ENCODE measurements around the gene DACT3. TPM values are rescaled to one million over a fixed set of nuclear protein-coding genes. Genes with fewer than 3 reads are reported as not detected.

The DACT3 gene
- total and polyA plus RNA-seq, 2 donors (not counting 1 experiment from before 2014, with no cell fraction given), result 5.6 to 11.5 TPM

GRCh38 chr19:46692918-46693722 lies 32.1 kb upstream of the DACT3 start:
- Histone ChIP-seq H4K20me1 (ENCODE audit: control insufficient read depth, extremely low read depth, insufficient read depth, low read length) (no peaks in the 10 kb centered on the region), H3K9ac (ENCODE audit: insufficient read depth, low read length) (no peak overlapping the region), H3K9me3 (ENCODE audit: control insufficient read depth, insufficient read depth, low read depth, low read length) (no peaks in the 10 kb centered on the region), H3K79me2 (ENCODE audit: control insufficient read depth, insufficient read depth, low read length) (no peaks in the 10 kb centered on the region), H3K4me3 (replicated peaks in 1 of 4; ENCODE audit: control extremely low read depth in 1 of 4, insufficient read depth in 1 of 4, low read depth in 3 of 4, low read length in 4 of 4) (no peak overlapping the region), H3K4me1 (ENCODE audit: control insufficient read depth, extremely low read depth, insufficient read depth, low read length) (peaks cover 3% of the 10 kb centered on the region), H3K36me3 (ENCODE audit: control insufficient read depth, insufficient read depth, low read length) (peaks cover 30% of the 10 kb centered on the region), H3K27ac (ENCODE audit: insufficient read depth, low read length) (no peak overlapping the region), H3K4me2 (ENCODE audit: extremely low read depth, insufficient read depth, low read length) (no peak overlapping the region), H3K27me3 (ENCODE audit: control insufficient read depth, insufficient read depth, low read length) (no peaks in the 10 kb centered on the region), H2AFZ (ENCODE audit: low read length) (no peak overlapping the region)
- no peak for TF ChIP-seq EZH2 (IDR thresholded peaks at IDR 0.05; ENCODE audit: low read length, missing control alignments)
- TF ChIP-seq, protein P1, sequence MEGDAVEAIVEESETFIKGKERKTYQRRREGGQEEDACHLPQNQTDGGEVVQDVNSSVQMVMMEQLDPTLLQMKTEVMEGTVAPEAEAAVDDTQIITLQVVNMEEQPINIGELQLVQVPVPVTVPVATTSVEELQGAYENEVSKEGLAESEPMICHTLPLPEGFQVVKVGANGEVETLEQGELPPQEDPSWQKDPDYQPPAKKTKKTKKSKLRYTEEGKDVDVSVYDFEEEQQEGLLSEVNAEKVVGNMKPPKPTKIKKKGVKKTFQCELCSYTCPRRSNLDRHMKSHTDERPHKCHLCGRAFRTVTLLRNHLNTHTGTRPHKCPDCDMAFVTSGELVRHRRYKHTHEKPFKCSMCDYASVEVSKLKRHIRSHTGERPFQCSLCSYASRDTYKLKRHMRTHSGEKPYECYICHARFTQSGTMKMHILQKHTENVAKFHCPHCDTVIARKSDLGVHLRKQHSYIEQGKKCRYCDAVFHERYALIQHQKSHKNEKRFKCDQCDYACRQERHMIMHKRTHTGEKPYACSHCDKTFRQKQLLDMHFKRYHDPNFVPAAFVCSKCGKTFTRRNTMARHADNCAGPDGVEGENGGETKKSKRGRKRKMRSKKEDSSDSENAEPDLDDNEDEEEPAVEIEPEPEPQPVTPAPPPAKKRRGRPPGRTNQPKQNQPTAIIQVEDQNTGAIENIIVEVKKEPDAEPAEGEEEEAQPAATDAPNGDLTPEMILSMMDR (conservative IDR thresholded peaks at IDR 0.05 in 1 of 2, IDR thresholded peaks at IDR 0.05 in 1 of 2; ENCODE audit: low read depth in 1 of 2, low read length in 2 of 2), result no peak
- no peak for DNase-seq (ENCODE audit: low read depth in 2 of 2)

GRCh38 chr19:46691948-46692347 lies 31.0 kb upstream of the DACT3 start:
- Histone ChIP-seq H3K27ac (ENCODE audit: insufficient read depth, low read length) (no peak overlapping the region), H3K4me1 (ENCODE audit: control insufficient read depth, extremely low read depth, insufficient read depth, low read length) (no peaks in the 10 kb centered on the region), H3K9ac (ENCODE audit: insufficient read depth, low read length) (no peak overlapping the region), H3K27me3 (ENCODE audit: control insufficient read depth, insufficient read depth, low read length) (no peaks in the 10 kb centered on the region), H3K36me3 (ENCODE audit: control insufficient read depth, insufficient read depth, low read length) (peaks cover 28% of the 10 kb centered on the region), H3K79me2 (ENCODE audit: control insufficient read depth, insufficient read depth, low read length) (no peaks in the 10 kb centered on the region), H4K20me1 (ENCODE audit: control insufficient read depth, extremely low read depth, insufficient read depth, low read length) (no peaks in the 10 kb centered on the region), H3K9me3 (ENCODE audit: control insufficient read depth, insufficient read depth, low read depth, low read length) (no peaks in the 10 kb centered on the region), H2AFZ (ENCODE audit: low read length) (no peak overlapping the region), H3K4me2 (ENCODE audit: extremely low read depth, insufficient read depth, low read length) (no peak overlapping the region), H3K4me3 (replicated peaks in 1 of 4; ENCODE audit: control extremely low read depth in 1 of 4, insufficient read depth in 1 of 4, low read depth in 3 of 4, low read length in 4 of 4) (no peak overlapping the region)
- DNase-seq (ENCODE audit: low read depth in 2 of 2), result no peak
- TF ChIP-seq, protein P1 (conservative IDR thresholded peaks at IDR 0.05 in 1 of 2, IDR thresholded peaks at IDR 0.05 in 1 of 2; ENCODE audit: low read depth in 1 of 2, low read length in 2 of 2), result no peak
- TF ChIP-seq EZH2 (IDR thresholded peaks at IDR 0.05; ENCODE audit: low read length, missing control alignments), result no peak

DNA sequence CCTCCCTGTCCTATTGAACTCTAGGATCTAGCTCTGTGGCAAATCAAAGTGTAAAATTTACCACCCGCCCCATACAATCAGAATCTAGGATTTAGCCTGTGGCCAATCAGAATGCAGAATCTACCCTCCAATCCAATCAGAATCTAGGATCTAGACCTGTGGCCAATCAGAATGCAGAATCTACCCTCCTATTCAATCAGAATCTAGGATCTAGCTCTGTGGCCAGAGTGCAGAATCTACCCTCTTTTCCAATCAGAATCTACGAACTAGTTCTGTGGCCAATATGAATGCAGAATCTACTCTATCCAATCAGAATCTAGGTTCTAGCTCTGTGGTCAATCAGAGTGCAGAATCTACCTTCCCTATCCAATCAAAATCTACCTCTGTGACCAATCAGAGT lies 30.1 kb upstream of the DACT3 start:
- no peak overlapping the region for H3K4me3 ChIP-seq (replicated peaks in 1 of 4; ENCODE audit: control extremely low read depth in 1 of 4, insufficient read depth in 1 of 4, low read depth in 3 of 4, low read length in 4 of 4)
- DNase-seq (ENCODE audit: low read depth in 2 of 2), result no peak
- TF ChIP-seq, protein P1 (conservative IDR thresholded peaks at IDR 0.05 in 1 of 2, IDR thresholded peaks at IDR 0.05 in 1 of 2; ENCODE audit: low read depth in 1 of 2, low read length in 2 of 2), result no peak
- no peak for TF ChIP-seq EZH2 (IDR thresholded peaks at IDR 0.05; ENCODE audit: low read length, missing control alignments)
- H3K27ac ChIP-seq (ENCODE audit: insufficient read depth, low read length), result no peak overlapping the region
- no peaks in the 10 kb centered on the region for H3K9me3 ChIP-seq (ENCODE audit: control insufficient read depth, insufficient read depth, low read depth, low read length)
- no peaks in the 10 kb centered on the region for H3K79me2 ChIP-seq (ENCODE audit: control insufficient read depth, insufficient read depth, low read length)
- no peaks in the 10 kb centered on the region for H3K4me1 ChIP-seq (ENCODE audit: control insufficient read depth, extremely low read depth, insufficient read depth, low read length)
- no peak overlapping the region for H3K4me2 ChIP-seq (ENCODE audit: extremely low read depth, insufficient read depth, low read length)
- H4K20me1 ChIP-seq (ENCODE audit: control insufficient read depth, extremely low read depth, insufficient read depth, low read length), result no peaks in the 10 kb centered on the region
- H3K9ac ChIP-seq (ENCODE audit: insufficient read depth, low read length), result no peak overlapping the region
- peaks cover 27% of the 10 kb centered on the region for H3K36me3 ChIP-seq (ENCODE audit: control insufficient read depth, insufficient read depth, low read length)
- no peaks in the 10 kb centered on the region for H3K27me3 ChIP-seq (ENCODE audit: control insufficient read depth, insufficient read depth, low read length)
- no peak overlapping the region for H2AFZ ChIP-seq (ENCODE audit: low read length)
